Sigmoid colon (tissue), 4 donors: ENCODE data around the gene SPON1.

ENCODE experiments used
- EP300 ChIP-seq, 4 donors: sonication (generic); formaldehyde crosslinking; IDR thresholded peaks; one replicate each; pipeline ENCODE4 v1.6.1; 2017; ENCODE audit warnings: antibody characterized with exemption in 4 of 4
- POLR2A ChIP-seq, 2 donors: fragments of 450-650 bp; IDR thresholded peaks; one replicate each; pipeline ENCODE4 v1.6.1; 2016; ENCODE audit warnings: antibody characterized with exemption in 2 of 2, mild to moderate bottlenecking in 2 of 2, moderate library complexity in 2 of 2
- POLR2AphosphoS5 ChIP-seq, 4 donors: sonication (generic); formaldehyde crosslinking; IDR thresholded peaks; one replicate each; pipeline ENCODE4 v1.6.1; 2017; ENCODE audit warnings: antibody characterized with exemption in 4 of 4
- TF ChIP-seq, protein P1 (sequence below), 4 experiments: fragments of 450-650 bp in 3 of 4; fragments of 200-600 bp in 1 of 4; IDR thresholded peaks; one replicate each; pipeline ENCODE4 v1.5.1; 2016 to 2019; ENCODE audit warnings: antibody characterized with exemption in 4 of 4, mild to moderate bottlenecking in 3 of 4, moderate library complexity in 2 of 4

DNA sequence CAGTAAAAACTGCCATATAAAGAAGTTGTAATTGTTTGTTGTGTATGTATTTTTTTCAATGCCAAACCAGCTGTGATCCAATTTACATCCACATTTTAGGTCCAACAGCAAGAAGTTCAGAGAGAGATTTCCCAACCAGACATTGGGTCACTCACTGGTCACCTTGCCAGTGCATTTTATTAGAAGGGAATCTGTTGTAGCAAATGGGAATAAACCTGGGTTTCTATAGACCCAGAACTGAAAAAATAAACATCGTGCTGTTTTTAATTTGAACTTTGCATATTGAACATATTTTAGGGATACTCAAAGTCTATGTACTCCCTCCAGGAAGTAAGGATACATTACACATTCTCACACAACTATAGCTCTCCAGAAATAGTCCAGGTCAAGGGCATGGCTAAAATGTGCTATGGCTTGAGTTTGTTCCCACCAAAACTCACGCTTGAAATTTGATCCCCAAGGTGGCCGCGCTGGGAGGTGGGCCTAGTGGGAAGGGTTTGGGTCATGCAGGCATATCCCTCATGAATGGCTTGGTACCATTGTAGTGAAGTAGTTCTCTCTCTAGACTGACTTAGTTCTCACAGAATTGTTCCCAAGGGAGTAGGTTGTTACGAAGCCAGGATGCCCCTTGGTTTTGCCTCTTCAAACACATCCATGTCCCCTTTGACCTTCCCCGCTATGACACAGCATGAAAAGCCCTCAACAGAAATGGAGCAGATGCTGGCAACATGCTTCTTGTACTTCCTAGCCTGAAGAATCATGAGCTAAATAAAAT is 305.5 kb downstream of the SPON1 start:
- TF ChIP-seq, protein P1, sequence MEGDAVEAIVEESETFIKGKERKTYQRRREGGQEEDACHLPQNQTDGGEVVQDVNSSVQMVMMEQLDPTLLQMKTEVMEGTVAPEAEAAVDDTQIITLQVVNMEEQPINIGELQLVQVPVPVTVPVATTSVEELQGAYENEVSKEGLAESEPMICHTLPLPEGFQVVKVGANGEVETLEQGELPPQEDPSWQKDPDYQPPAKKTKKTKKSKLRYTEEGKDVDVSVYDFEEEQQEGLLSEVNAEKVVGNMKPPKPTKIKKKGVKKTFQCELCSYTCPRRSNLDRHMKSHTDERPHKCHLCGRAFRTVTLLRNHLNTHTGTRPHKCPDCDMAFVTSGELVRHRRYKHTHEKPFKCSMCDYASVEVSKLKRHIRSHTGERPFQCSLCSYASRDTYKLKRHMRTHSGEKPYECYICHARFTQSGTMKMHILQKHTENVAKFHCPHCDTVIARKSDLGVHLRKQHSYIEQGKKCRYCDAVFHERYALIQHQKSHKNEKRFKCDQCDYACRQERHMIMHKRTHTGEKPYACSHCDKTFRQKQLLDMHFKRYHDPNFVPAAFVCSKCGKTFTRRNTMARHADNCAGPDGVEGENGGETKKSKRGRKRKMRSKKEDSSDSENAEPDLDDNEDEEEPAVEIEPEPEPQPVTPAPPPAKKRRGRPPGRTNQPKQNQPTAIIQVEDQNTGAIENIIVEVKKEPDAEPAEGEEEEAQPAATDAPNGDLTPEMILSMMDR (IDR thresholded peaks at IDR 0.05) = no peak
- TF ChIP-seq POLR2A (IDR thresholded peaks at IDR 0.05) = no peak
- no peak for TF ChIP-seq POLR2AphosphoS5 (IDR thresholded peaks at IDR 0.05)
- no peak for TF ChIP-seq EP300 (IDR thresholded peaks at IDR 0.05)
